Measurements from ENCODE around the gene CAND2. TPM values are rescaled to one million over a fixed set of nuclear protein-coding genes. Genes with fewer than 3 reads are reported as not detected.

Gene CAND2
- total RNA-seq, 1 donor from 2014 or later, result 11.3 TPM

DNA sequence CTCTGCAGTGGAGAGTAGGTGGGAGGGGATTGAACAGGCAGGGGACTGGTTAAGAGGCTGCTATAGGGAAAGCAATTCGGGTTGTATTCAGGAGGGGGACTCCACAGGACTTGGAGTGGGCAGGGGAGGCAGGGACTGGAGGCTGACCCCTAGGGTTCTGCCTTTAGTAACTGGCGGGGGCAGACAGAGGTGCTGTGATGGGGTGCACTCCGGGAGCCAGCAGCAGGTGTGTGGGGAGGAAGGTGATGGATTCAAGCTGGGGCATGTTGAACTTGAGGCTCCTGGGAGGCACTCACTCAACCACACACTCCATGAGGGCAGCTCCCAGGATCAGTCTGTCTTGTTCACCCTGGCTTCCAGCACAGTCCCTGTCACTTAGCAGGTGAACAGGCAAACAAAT, 12.5 kb downstream of the CAND2 start:
- no peak for DNase-seq (ENCODE audit: low spot score)
- no peaks in the 10 kb centered on the region for H3K27me3 Mint-ChIP-seq (ENCODE audit: low read depth)
- peaks cover 9% of the 10 kb centered on the region for H3K4me1 Mint-ChIP-seq (ENCODE audit: low read depth)
- H3K27ac Mint-ChIP-seq (ENCODE audit: unreplicated experiment), result no peak overlapping the region
- peaks cover 13% of the 10 kb centered on the region for H3K36me3 Mint-ChIP-seq (ENCODE audit: low read depth)
- no peak overlapping the region for H3K4me3 Mint-ChIP-seq (ENCODE audit: unreplicated experiment)
- no peaks in the 10 kb centered on the region for H3K9me3 Mint-ChIP-seq (ENCODE audit: low read depth)
- TF ChIP-seq, protein P1, sequence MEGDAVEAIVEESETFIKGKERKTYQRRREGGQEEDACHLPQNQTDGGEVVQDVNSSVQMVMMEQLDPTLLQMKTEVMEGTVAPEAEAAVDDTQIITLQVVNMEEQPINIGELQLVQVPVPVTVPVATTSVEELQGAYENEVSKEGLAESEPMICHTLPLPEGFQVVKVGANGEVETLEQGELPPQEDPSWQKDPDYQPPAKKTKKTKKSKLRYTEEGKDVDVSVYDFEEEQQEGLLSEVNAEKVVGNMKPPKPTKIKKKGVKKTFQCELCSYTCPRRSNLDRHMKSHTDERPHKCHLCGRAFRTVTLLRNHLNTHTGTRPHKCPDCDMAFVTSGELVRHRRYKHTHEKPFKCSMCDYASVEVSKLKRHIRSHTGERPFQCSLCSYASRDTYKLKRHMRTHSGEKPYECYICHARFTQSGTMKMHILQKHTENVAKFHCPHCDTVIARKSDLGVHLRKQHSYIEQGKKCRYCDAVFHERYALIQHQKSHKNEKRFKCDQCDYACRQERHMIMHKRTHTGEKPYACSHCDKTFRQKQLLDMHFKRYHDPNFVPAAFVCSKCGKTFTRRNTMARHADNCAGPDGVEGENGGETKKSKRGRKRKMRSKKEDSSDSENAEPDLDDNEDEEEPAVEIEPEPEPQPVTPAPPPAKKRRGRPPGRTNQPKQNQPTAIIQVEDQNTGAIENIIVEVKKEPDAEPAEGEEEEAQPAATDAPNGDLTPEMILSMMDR (IDR thresholded peaks at IDR 0.05), result no peak

DNA sequence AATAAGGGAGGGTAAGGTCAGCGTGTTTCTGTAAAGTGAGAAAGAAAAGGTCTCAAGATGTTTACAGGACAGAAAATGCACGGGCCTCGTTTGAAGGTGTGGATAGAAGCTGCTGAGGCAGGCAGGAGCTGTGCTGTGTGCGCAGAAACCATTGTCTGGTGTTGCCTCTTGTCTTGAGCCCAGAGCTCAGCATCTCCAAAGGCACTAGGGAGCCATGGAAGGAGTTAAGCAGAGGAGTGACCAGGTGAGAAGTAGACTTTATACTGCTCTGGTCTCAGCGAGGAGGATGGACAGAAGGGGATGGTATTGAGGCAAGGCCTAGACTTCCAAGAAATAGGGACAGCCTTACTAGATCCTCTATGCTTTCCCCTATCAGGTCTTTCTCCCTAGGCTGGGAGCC, 13.0 kb downstream of the CAND2 start:
- TF ChIP-seq, protein P1 (IDR thresholded peaks at IDR 0.05), result no peak
- Mint-ChIP-seq H3K27ac (ENCODE audit: unreplicated experiment) (peak overlapping the region; percentile 72), H3K36me3 (ENCODE audit: low read depth) (peaks cover 12% of the 10 kb centered on the region), H3K9me3 (ENCODE audit: low read depth) (no peaks in the 10 kb centered on the region), H3K4me1 (ENCODE audit: low read depth) (peaks cover 9% of the 10 kb centered on the region), H3K27me3 (ENCODE audit: low read depth) (no peaks in the 10 kb centered on the region), H3K4me3 (ENCODE audit: unreplicated experiment) (no peak overlapping the region)
- DNase-seq (ENCODE audit: low spot score), result no peak

DNA sequence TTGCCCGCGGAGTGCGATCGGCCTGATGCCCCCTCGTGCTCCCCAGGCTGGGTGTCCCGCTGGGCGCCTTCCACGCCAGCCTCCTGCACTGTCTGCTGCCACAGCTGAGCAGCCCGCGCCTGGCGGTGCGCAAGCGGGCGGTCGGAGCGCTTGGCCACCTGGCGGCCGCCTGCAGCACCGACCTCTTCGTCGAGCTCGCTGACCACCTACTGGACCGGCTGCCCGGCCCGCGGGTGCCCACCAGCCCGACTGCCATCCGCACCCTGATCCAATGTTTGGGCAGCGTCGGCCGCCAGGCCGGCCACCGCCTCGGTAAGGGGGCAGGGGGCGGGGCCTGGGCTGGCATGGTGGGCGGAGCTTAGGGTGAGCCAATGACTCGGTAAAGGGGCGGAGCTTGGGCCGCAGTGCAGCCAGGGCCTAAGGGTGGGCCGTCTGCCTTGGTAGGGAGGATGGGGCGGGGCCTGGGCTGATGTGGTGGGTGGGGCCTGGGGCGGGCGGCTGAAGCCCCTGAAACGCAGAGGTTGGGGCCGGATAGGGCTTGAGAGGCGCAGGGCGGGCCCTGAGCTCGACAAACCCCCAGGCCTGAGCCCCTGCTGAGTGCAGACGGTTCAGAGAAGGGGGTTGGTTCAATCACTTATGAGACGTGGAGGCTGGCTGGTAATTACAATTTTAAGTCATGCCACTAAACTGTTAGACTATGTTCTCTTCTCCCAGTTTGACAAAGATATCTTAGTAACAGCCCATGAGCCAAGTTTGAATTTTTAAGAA, 13.7 kb downstream of the CAND2 start:
- peak overlapping the region; percentile 62 for H3K4me3 Mint-ChIP-seq (ENCODE audit: unreplicated experiment)
- TF ChIP-seq, protein P1 (IDR thresholded peaks at IDR 0.05), result peak; percentile 98
- no peak for DNase-seq (ENCODE audit: low spot score)
- H3K36me3 Mint-ChIP-seq (ENCODE audit: low read depth), result peaks cover 11% of the 10 kb centered on the region
- peak overlapping the region; percentile 74 for H3K27ac Mint-ChIP-seq (ENCODE audit: unreplicated experiment)
- peaks cover 9% of the 10 kb centered on the region for H3K4me1 Mint-ChIP-seq (ENCODE audit: low read depth)
- H3K9me3 Mint-ChIP-seq (ENCODE audit: low read depth), result no peaks in the 10 kb centered on the region
- no peaks in the 10 kb centered on the region for H3K27me3 Mint-ChIP-seq (ENCODE audit: low read depth)

DNA sequence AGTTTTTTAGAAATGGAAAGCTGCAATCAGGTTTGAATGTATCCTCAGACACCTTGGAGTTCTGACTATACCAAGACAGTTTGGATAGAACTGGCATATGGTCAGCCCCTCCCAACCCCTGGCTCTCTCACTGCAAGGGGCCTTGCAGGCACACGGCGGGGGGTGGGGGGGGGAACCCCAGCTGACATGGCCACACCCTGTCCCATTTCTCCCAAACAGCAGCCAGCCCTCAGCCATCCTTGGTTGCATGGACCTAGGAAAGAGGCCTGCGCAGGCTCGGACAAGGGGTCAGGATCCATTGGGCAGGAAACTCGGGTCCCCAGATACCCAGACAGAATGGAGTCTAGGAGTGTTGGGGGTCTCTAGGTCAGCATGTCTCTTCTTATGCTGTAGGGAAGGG, 14.5 kb downstream of the CAND2 start:
- Mint-ChIP-seq H3K9me3 (ENCODE audit: low read depth) (no peaks in the 10 kb centered on the region), H3K27me3 (ENCODE audit: low read depth) (no peaks in the 10 kb centered on the region), H3K27ac (ENCODE audit: unreplicated experiment) (peak overlapping the region; percentile 74), H3K4me3 (ENCODE audit: unreplicated experiment) (peak overlapping the region; percentile 62), H3K4me1 (ENCODE audit: low read depth) (peaks cover 9% of the 10 kb centered on the region), H3K36me3 (ENCODE audit: low read depth) (peaks cover 8% of the 10 kb centered on the region)
- TF ChIP-seq, protein P1 (IDR thresholded peaks at IDR 0.05), result no peak
- no peak for DNase-seq (ENCODE audit: low spot score)

DNA sequence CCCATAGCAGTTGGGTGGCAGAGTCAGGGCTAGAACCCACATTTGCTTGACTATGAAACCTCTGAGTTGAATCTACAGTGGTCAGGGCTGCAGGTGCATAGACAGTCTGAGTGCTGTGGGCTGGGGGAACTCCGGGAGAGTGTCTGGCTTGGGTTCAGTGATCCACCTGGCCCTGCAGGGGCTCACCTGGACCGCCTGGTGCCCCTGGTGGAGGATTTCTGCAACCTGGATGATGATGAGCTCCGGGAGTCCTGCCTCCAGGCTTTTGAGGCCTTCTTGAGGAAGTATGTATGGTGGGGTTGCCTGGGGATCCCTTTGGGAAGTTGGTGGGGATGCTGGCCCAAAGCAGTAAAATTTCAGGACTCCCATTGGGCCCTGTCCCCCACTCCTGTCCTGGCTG, 16.3 kb downstream of the CAND2 start:
- Mint-ChIP-seq H3K27ac (ENCODE audit: unreplicated experiment) (no peak overlapping the region), H3K9me3 (ENCODE audit: low read depth) (no peaks in the 10 kb centered on the region), H3K4me3 (ENCODE audit: unreplicated experiment) (no peak overlapping the region), H3K27me3 (ENCODE audit: low read depth) (no peaks in the 10 kb centered on the region), H3K36me3 (ENCODE audit: low read depth) (peaks cover 9% of the 10 kb centered on the region), H3K4me1 (ENCODE audit: low read depth) (peaks cover 9% of the 10 kb centered on the region)
- no peak for DNase-seq (ENCODE audit: low spot score)
- TF ChIP-seq, protein P1 (IDR thresholded peaks at IDR 0.05), result no peak

Data from chondrocyte (in vitro differentiated cells).